Esophagus squamous epithelium (tissue), 5 donors: ENCODE measurements around the gene DENND1A. TPM values are rescaled to one million over a fixed set of nuclear protein-coding genes. Genes with fewer than 3 reads are reported as not detected.

Source experiments
- DNase-seq: peaks from one replicate; lab custom pipeline; 2025; lab: John Stamatoyannopoulos, UW
- H3K27ac ChIP-seq, 4 donors: fragments of 200-600 bp; sonication (generic); one replicate each; pipeline ENCODE4 v1.5.1; 2016 to 2019; ENCODE audit warnings: mild to moderate bottlenecking in 1 of 4
- H3K27me3 ChIP-seq, 4 donors: fragments of 200-600 bp; sonication (generic); 1 replicate in 3 of 4; 2 replicates in 1 of 4; pipeline versions ENCODE4 v1.5.1 to v1.6.0; 2017 to 2021; ENCODE audit warnings: antibody characterized with exemption in 1 of 4
- H3K36me3 ChIP-seq, 3 donors: fragments of 200-600 bp; sonication (generic); one replicate each; pipeline ENCODE4 v1.5.1; 2016 to 2019
- H3K4me1 ChIP-seq, 3 donors: fragments of 200-600 bp; sonication (generic); one replicate each; pipeline ENCODE4 v1.5.1; 2017 to 2019
- H3K4me3 ChIP-seq, 4 donors: fragments of 200-600 bp; sonication (generic); 1 replicate in 3 of 4; 2 replicates in 1 of 4; pipeline ENCODE4 v1.5.1; 2016 to 2019; ENCODE audit warnings: mild to moderate bottlenecking in 2 of 4, moderate library complexity in 1 of 4
- H3K9me3 ChIP-seq, 3 donors: fragments of 200-600 bp; sonication (generic); one replicate each; pipeline ENCODE4 v1.5.1; 2016 to 2019
- CTCF ChIP-seq, 6 experiments: fragments of 450-650 bp in 4 of 6; fragments of 200-600 bp in 2 of 6; sonication (generic) in 2 of 6; IDR thresholded peaks; one replicate each; pipeline ENCODE4 v1.5.1; 2016 to 2019; ENCODE audit warnings: antibody characterized with exemption in 6 of 6, mild to moderate bottlenecking in 4 of 6, moderate library complexity in 4 of 6
- POLR2A ChIP-seq, 4 donors: fragments of 450-650 bp; IDR thresholded peaks; one replicate each; pipeline ENCODE4 v1.6.1; 2017; ENCODE audit warnings: antibody characterized with exemption in 4 of 4, mild to moderate bottlenecking in 4 of 4, moderate library complexity in 3 of 4
- WGBS, 2 donors: methylation state at CpG; one replicate each; pipeline ENCODE4 v1.1.5; 2018; 5-methylcytosine and 5-hydroxymethylcytosine counted together
- intact Hi-C: fragments of 100-400 bp; cut with DNase I; formaldehyde crosslinking; loops from one replicate; pipeline ENCODE4 v1.15.0; 2022
- total RNA-seq, 4 donors: library from RNA; depleted of rRNA; stranded (reverse); fragments of >200 nt; gene quantifications; one replicate each; pipeline ENCODE4 v1.1.0, GENCODE V29; 2016
- donor health status: DM: yes; HTN: yes; CAD: no.

DENND1A gene
- total RNA-seq, 4 donors from 2014 or later = 5.3 to 16.0 (median 12.9) TPM

- Histone ChIP-seq H3K27ac (no peak overlapping the region), H3K4me1 (no peaks in the 10 kb centered on the region), H3K36me3 (peaks cover 0 to 33% (median under 1%) of the 10 kb centered on the region in 3 donors), H3K27me3 (no peaks in the 10 kb centered on the region), H3K9me3 (no peaks in the 10 kb centered on the region), H3K4me3 (no peak overlapping the region)
- intact Hi-C loops = no loop called here
- WGBS, 2 donors = 95 to 100% methylated on average over 7 to 8 of the region's 9 CpGs
- DNase-seq = no peak
- TF ChIP-seq CTCF (IDR thresholded peaks at IDR 0.05) = no peak
- no peak for TF ChIP-seq POLR2A (IDR thresholded peaks at IDR 0.05)
These were observed 299.7 kb downstream of the DENND1A start for GRCh38 chr9:123630233-123630632.

- WGBS, 2 donors = 81 to 93% methylated on average over 3 of the region's 3 CpGs
- Histone ChIP-seq H3K4me1 (no peaks in the 10 kb centered on the region), H3K4me3 (no peak overlapping the region), H3K27ac (no peak overlapping the region), H3K27me3 (no peaks in the 10 kb centered on the region), H3K9me3 (no peaks in the 10 kb centered on the region), H3K36me3 (peaks cover 0 to 33% (median 0%) of the 10 kb centered on the region in 3 donors)
- intact Hi-C loops = no loop called here
- TF ChIP-seq CTCF (IDR thresholded peaks at IDR 0.05) (no peak), POLR2A (IDR thresholded peaks at IDR 0.05) (no peak)
- no peak for DNase-seq
These were observed 300.4 kb downstream of the DENND1A start for GRCh38 chr9:123629531-123629930.

GRCh38 chr9:123622711-123623241 is 307.1 kb downstream of the DENND1A start:
- H3K4me1 ChIP-seq = no peaks in the 10 kb centered on the region
- no peak overlapping the region for H3K4me3 ChIP-seq
- intact Hi-C loops = no loop called here
- H3K27ac ChIP-seq = no peak overlapping the region
- H3K9me3 ChIP-seq = no peaks in the 10 kb centered on the region
- no peak for TF ChIP-seq CTCF (IDR thresholded peaks at IDR 0.05)
- TF ChIP-seq POLR2A (IDR thresholded peaks at IDR 0.05) = no peak
- no peaks in the 10 kb centered on the region for H3K27me3 ChIP-seq
- WGBS, 2 donors = 52 to 62% methylated on average over 2 of the region's 2 CpGs
- DNase-seq = no peak
- peaks cover 0 to 8% (median 0%) of the 10 kb centered on the region in 3 donors for H3K36me3 ChIP-seq

- no peaks in the 10 kb centered on the region for H3K4me1 ChIP-seq
- no peak for DNase-seq
- H3K4me3 ChIP-seq = no peak overlapping the region
- no peaks in the 10 kb centered on the region for H3K36me3 ChIP-seq
- intact Hi-C loops = no loop called here
- H3K27ac ChIP-seq = no peak overlapping the region
- H3K9me3 ChIP-seq = no peaks in the 10 kb centered on the region
- TF ChIP-seq POLR2A (IDR thresholded peaks at IDR 0.05) (no peak), CTCF (IDR thresholded peaks at IDR 0.05) (no peak)
- no peaks in the 10 kb centered on the region for H3K27me3 ChIP-seq
These were observed 309.7 kb downstream of the DENND1A start for GRCh38 chr9:123620239-123620638.

- WGBS, 2 donors = 84 to 91% methylated on average over 11 of the region's 11 CpGs
- no peaks in the 10 kb centered on the region for H3K36me3 ChIP-seq
- H3K9me3 ChIP-seq = no peaks in the 10 kb centered on the region
- TF ChIP-seq POLR2A (IDR thresholded peaks at IDR 0.05) (no peak), CTCF (IDR thresholded peaks at IDR 0.05) (no peak)
- no peak overlapping the region for H3K27ac ChIP-seq
- H3K4me3 ChIP-seq = no peak overlapping the region
- H3K27me3 ChIP-seq = no peaks in the 10 kb centered on the region
- no peak for DNase-seq
- intact Hi-C loops = no loop called here
- no peaks in the 10 kb centered on the region for H3K4me1 ChIP-seq
These were observed 311.8 kb downstream of the DENND1A start for GRCh38 chr9:123617952-123618678.
